GM12878 (cell line): ENCODE measurements around the gene KANK4. TPM values are rescaled to one million over a fixed set of nuclear protein-coding genes. Genes with fewer than 3 reads are reported as not detected.

ENCODE experiments used
- ATAC-seq: fragments of 200-7000 bp; cut with Tn5 transposase; 3 replicates; pipeline ENCODE4 v1.9.1; 2020; ENCODE audit warnings: mild to moderate bottlenecking, moderate library complexity
- BruUV-seq: library from RNA; stranded (reverse); fragments of 400-500 nt; replicated peaks from 2 replicates; lab custom pipeline; 2021; lab: Mats Ljungman, UMichigan
- CTCF ChIA-PET: fragments of 300-600 bp; sonication (Branson Sonifier 250); formaldehyde crosslinking; extraction: SDS; loops from one replicate; lab custom pipeline; 2021; ENCODE audit warnings: inconsistent platforms; lab: Yijun Ruan, JAX
- POLR2A ChIA-PET: fragments of 350-600 bp; formaldehyde crosslinking; extraction: SDS; loops from one replicate; lab custom pipeline; 2021; ENCODE audit warnings: inconsistent platforms; lab: Charles Lee
- RAD21 ChIA-PET: fragments of 300-600 bp; sonication (Branson Sonifier 250); formaldehyde crosslinking; loops from one replicate; lab custom pipeline; 2023; ENCODE audit warnings: antibody characterized with exemption; ENCODE audit not compliant: unreplicated experiment; lab: Charles Lee
- SMC1A ChIA-PET: fragments of 300-600 bp; sonication (Branson Sonifier 250); formaldehyde crosslinking; loops from one replicate; lab custom pipeline; 2023; ENCODE audit not compliant: unreplicated experiment, uncharacterized antibody; lab: Charles Lee
- DNase-seq: peaks from one replicate; pipeline ENCODE4 v3.0.0-alpha.2; 2011; ENCODE audit warnings: low read depth, low spot score
- FAIRE-seq: peaks from 3 replicates; lab custom pipeline; 2011; peaks lifted over from hg19 to GRCh38; lab: Jason Lieb, UNC
- H2AFZ ChIP-seq: 2 replicates; pipeline ENCODE4 v1.6.0; 2011; ENCODE audit warnings: low read depth, low read length, control low read depth; ENCODE audit not compliant: control insufficient read depth
- H3K27ac ChIP-seq: 2 replicates; pipeline ENCODE4 v1.5.1; 2011; ENCODE audit warnings: control low read depth; ENCODE audit not compliant: control insufficient read depth, insufficient read depth
- H3K27me3 ChIP-seq, 2 experiments: replicated peaks in 1 of 2; 2 replicates each; pipeline versions ENCODE4 v1.6.0 to v1.6.1; 2011; ENCODE audit warnings: low read length in 1 of 2; ENCODE audit not compliant: control insufficient read depth in 2 of 2, insufficient read depth in 2 of 2
- H3K36me3 ChIP-seq, 2 experiments: 2 replicates each; pipeline ENCODE4 v1.5.1; 2011; ENCODE audit warnings: low read length in 1 of 2; ENCODE audit not compliant: control insufficient read depth in 2 of 2, insufficient read depth in 2 of 2
- H3K4me1 ChIP-seq: 2 replicates; pipeline ENCODE4 v1.6.1; 2011; ENCODE audit warnings: mild to moderate bottlenecking, low read length, moderate library complexity, mixed read lengths; ENCODE audit not compliant: control insufficient read depth, insufficient read depth
- H3K4me2 ChIP-seq: 2 replicates; pipeline ENCODE4 v1.6.0; 2011; ENCODE audit warnings: control low read depth; ENCODE audit not compliant: control insufficient read depth, insufficient read depth
- H3K4me3 ChIP-seq: fragments of 200-600 bp; sonication (generic); 2 replicates; pipeline ENCODE4 v1.5.1; 2016
- H3K79me2 ChIP-seq: 2 replicates; pipeline ENCODE4 v1.6.0; 2011; ENCODE audit warnings: low read length; ENCODE audit not compliant: control insufficient read depth, insufficient read depth
- H3K9ac ChIP-seq: 2 replicates; pipeline ENCODE4 v1.8.0; 2011; ENCODE audit warnings: low read length, control low read depth, mixed read lengths; ENCODE audit not compliant: control insufficient read depth, insufficient read depth
- H3K9me3 ChIP-seq: replicated peaks from 3 replicates; pipeline ENCODE4 v1.5.1; 2011; ENCODE audit warnings: mild to moderate bottlenecking, low read length; ENCODE audit not compliant: control insufficient read depth, insufficient read depth
- H4K20me1 ChIP-seq: 2 replicates; pipeline ENCODE4 v1.6.0; 2011; ENCODE audit not compliant: control insufficient read depth, insufficient read depth
- CBX3 ChIP-seq: fragments of 200-600 bp; sonication (generic); IDR thresholded peaks from 2 replicates; pipeline ENCODE4 v1.6.1; 2016; ENCODE audit warnings: low read depth, borderline replicate concordance
- GABPA ChIP-seq: IDR thresholded peaks from 2 replicates; pipeline ENCODE4 v1.6.1; 2014; ENCODE audit warnings: antibody characterized with exemption, low read depth, mild to moderate bottlenecking, inconsistent platforms
- HCFC1 ChIP-seq: fragments of 150-350 bp; IDR thresholded peaks from 2 replicates; pipeline ENCODE4 v1.6.1; 2014; ENCODE audit warnings: low read length
- NFXL1 ChIP-seq: fragments of 450-650 bp; IDR thresholded peaks from 2 replicates; pipeline ENCODE4 v1.6.1; 2017; ENCODE audit warnings: antibody characterized with exemption, mild to moderate bottlenecking, borderline replicate concordance
- POLR2AphosphoS5 ChIP-seq: IDR thresholded peaks from 2 replicates; pipeline ENCODE4 v1.6.1; 2011; ENCODE audit warnings: mild to moderate bottlenecking, low read length, inconsistent platforms
- RCOR1 ChIP-seq: conservative IDR thresholded peaks from 2 replicates; pipeline ENCODE4 v1.6.1; 2012; ENCODE audit warnings: low read depth, low read length, improper control_type of control experiment
- SREBF1 ChIP-seq: IDR thresholded peaks from 2 replicates; pipeline ENCODE4 v1.6.1; 2012; ENCODE audit warnings: mild to moderate bottlenecking, low read length
- SUZ12 ChIP-seq: fragments of 200-600 bp; sonication (generic); IDR thresholded peaks from one replicate; pipeline ENCODE4 v1.6.1; 2018; ENCODE audit warnings: antibody characterized with exemption, mild to moderate bottlenecking; ENCODE audit not compliant: unreplicated experiment
- WGBS: methylation state at CpG from one replicate; pipeline ENCODE4 v1.1.6; 2016; ENCODE audit warnings: low lambda C conversion rate; ENCODE audit not compliant: insufficient replicate concordance, insufficient coverage; ENCODE audit errors: missing lambda C conversion rate; 5-methylcytosine and 5-hydroxymethylcytosine counted together
- in situ Hi-C: fragments of 300-500 bp; cut with MboI; formaldehyde crosslinking; loops from 9 replicates; pipeline ENCODE4 v1.14.3; 2018; ENCODE audit warnings: mixed read lengths
- intact Hi-C: fragments of 100-400 bp; cut with micrococcal nuclease; formaldehyde crosslinking; loops from one replicate; pipeline ENCODE4 v1.14.2; 2022; ENCODE audit not compliant: unreplicated experiment
- polyA plus RNA-seq, 11 experiments: library from polyadenylated mRNA; depleted of rRNA in 4 of 11; unstranded in 6 of 11; stranded (reverse) in 5 of 11; fragments of >200 nt; fragmentation: Nextera tagmentation in 4 of 11; fragmentation: Illumina TruSeq in 1 of 11; extraction: Ambion mirVana in 4 of 11; extraction: Trizol in 1 of 11; gene quantifications; 1 replicate in 1 of 11; 2 replicates in 10 of 11; pipeline versions ENCODE4 v1.2.1 to v1.2.3, GENCODE V29; 2011 to 2016; ENCODE audit warnings: inconsistent platforms in 2 of 11, missing spikeins in 2 of 11, low read depth in 1 of 11
- total RNA-seq, 4 experiments: library from RNA; depleted of rRNA in 3 of 4; stranded (reverse); fragments of >200 nt in 3 of 4; fragmentation: Illumina TruSeq in 1 of 4; extraction: Trizol in 1 of 4; gene quantifications; 2 replicates each; pipeline versions ENCODE4 v1.2.1 to v1.2.3, GENCODE V29; 2013 to 2021
- TF ChIP-seq, protein P1 (sequence below): IDR thresholded peaks from 2 replicates; pipeline ENCODE4 v1.6.1; 2011; ENCODE audit warnings: borderline replicate concordance, low read depth, mild to moderate bottlenecking, moderate library complexity, low read length; ENCODE audit not compliant: insufficient read depth, poor library complexity, severe bottlenecking
- TF ChIP-seq, protein P2 (sequence below): fragments of 450-650 bp; formaldehyde crosslinking; IDR thresholded peaks from 2 replicates; pipeline ENCODE4 v1.4.0; 2020; ENCODE audit warnings: mild to moderate bottlenecking, moderate library complexity
- TF ChIP-seq, protein P3 (sequence below): fragments of 150-350 bp; IDR thresholded peaks from 2 replicates; pipeline ENCODE4 v1.6.1; 2016; ENCODE audit warnings: low read depth, low read length
- TF ChIP-seq, protein P4 (sequence below): IDR thresholded peaks from 2 replicates; pipeline ENCODE4 v1.6.1; 2012; ENCODE audit warnings: low read depth, low read length, improper control_type of control experiment
- TF ChIP-seq, protein P5 (sequence below): fragments of 150-350 bp; IDR thresholded peaks from 2 replicates; pipeline ENCODE4 v1.6.1; 2014; ENCODE audit warnings: mild to moderate bottlenecking, low read depth, low read length

The KANK4 gene
- total and polyA plus RNA-seq, 10 of the 15 experiments (the other 5 are each of a cell fraction or from before 2014, with no cell fraction given): not detected

DNA sequence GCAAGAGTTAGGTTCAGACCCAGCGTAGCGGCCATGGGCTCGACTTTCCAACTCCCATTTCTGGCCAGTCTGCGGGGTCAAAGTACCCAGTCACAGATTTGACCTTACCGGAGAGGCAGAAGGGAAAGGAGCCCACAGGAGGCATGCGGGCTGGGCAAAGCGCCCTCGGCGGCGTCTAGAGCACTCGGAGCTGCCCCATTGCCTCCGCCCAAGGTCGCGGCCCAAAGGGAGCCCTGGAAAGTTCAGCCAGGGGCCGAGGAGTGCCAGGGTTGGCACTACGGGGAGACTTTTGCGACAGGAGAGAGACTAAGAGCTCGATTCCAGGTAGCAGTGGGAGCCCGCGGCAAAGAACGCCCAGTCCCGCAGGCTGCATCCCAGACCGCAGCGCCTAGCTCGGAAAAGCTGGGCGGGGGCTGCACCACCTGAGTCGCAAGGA lies 896 bp downstream of the KANK4 start:
- RAD21 ChIA-PET: no interaction called here
- in situ Hi-C loops: no loop called here
- Histone ChIP-seq H3K4me2 (no peak overlapping the region), H3K79me2 (no peaks in the 10 kb centered on the region), H2AFZ (no peak overlapping the region)
- DNase-seq (no peak), FAIRE-seq (no peak)
- no TSS peak for BruUV-seq
- WGBS: 58% methylated on average over 25 of the region's 27 CpGs
- TF ChIP-seq, protein P1, sequence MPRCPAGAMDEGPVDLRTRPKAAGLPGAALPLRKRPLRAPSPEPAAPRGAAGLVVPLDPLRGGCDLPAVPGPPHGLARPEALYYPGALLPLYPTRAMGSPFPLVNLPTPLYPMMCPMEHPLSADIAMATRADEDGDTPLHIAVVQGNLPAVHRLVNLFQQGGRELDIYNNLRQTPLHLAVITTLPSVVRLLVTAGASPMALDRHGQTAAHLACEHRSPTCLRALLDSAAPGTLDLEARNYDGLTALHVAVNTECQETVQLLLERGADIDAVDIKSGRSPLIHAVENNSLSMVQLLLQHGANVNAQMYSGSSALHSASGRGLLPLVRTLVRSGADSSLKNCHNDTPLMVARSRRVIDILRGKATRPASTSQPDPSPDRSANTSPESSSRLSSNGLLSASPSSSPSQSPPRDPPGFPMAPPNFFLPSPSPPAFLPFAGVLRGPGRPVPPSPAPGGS: no peak
- TF ChIP-seq HCFC1: no peak
- TF ChIP-seq GABPA: no peak
- TF ChIP-seq, protein P2, sequence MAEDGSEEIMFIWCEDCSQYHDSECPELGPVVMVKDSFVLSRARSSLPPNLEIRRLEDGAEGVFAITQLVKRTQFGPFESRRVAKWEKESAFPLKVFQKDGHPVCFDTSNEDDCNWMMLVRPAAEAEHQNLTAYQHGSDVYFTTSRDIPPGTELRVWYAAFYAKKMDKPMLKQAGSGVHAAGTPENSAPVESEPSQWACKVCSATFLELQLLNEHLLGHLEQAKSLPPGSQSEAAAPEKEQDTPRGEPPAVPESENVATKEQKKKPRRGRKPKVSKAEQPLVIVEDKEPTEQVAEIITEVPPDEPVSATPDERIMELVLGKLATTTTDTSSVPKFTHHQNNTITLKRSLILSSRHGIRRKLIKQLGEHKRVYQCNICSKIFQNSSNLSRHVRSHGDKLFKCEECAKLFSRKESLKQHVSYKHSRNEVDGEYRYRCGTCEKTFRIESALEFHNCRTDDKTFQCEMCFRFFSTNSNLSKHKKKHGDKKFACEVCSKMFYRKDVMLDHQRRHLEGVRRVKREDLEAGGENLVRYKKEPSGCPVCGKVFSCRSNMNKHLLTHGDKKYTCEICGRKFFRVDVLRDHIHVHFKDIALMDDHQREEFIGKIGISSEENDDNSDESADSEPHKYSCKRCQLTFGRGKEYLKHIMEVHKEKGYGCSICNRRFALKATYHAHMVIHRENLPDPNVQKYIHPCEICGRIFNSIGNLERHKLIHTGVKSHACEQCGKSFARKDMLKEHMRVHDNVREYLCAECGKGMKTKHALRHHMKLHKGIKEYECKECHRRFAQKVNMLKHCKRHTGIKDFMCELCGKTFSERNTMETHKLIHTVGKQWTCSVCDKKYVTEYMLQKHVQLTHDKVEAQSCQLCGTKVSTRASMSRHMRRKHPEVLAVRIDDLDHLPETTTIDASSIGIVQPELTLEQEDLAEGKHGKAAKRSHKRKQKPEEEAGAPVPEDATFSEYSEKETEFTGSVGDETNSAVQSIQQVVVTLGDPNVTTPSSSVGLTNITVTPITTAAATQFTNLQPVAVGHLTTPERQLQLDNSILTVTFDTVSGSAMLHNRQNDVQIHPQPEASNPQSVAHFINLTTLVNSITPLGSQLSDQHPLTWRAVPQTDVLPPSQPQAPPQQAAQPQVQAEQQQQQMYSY (CRISPR knock-in tag): no peak
- TF ChIP-seq, protein P3, sequence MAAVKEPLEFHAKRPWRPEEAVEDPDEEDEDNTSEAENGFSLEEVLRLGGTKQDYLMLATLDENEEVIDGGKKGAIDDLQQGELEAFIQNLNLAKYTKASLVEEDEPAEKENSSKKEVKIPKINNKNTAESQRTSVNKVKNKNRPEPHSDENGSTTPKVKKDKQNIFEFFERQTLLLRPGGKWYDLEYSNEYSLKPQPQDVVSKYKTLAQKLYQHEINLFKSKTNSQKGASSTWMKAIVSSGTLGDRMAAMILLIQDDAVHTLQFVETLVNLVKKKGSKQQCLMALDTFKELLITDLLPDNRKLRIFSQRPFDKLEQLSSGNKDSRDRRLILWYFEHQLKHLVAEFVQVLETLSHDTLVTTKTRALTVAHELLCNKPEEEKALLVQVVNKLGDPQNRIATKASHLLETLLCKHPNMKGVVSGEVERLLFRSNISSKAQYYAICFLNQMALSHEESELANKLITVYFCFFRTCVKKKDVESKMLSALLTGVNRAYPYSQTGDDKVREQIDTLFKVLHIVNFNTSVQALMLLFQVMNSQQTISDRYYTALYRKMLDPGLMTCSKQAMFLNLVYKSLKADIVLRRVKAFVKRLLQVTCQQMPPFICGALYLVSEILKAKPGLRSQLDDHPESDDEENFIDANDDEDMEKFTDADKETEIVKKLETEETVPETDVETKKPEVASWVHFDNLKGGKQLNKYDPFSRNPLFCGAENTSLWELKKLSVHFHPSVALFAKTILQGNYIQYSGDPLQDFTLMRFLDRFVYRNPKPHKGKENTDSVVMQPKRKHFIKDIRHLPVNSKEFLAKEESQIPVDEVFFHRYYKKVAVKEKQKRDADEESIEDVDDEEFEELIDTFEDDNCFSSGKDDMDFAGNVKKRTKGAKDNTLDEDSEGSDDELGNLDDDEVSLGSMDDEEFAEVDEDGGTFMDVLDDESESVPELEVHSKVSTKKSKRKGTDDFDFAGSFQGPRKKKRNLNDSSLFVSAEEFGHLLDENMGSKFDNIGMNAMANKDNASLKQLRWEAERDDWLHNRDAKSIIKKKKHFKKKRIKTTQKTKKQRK: no peak
- TF ChIP-seq NFXL1: no peak
- TF ChIP-seq CBX3: no peak
- TF ChIP-seq SUZ12: no peak
- no peak for TF ChIP-seq SREBF1
- TF ChIP-seq, protein P4, sequence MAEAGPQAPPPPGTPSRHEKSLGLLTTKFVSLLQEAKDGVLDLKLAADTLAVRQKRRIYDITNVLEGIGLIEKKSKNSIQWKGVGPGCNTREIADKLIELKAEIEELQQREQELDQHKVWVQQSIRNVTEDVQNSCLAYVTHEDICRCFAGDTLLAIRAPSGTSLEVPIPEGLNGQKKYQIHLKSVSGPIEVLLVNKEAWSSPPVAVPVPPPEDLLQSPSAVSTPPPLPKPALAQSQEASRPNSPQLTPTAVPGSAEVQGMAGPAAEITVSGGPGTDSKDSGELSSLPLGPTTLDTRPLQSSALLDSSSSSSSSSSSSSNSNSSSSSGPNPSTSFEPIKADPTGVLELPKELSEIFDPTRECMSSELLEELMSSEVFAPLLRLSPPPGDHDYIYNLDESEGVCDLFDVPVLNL: no peak
- no peak for TF ChIP-seq POLR2AphosphoS5
- no peak for TF ChIP-seq RCOR1
- TF ChIP-seq, protein P5, sequence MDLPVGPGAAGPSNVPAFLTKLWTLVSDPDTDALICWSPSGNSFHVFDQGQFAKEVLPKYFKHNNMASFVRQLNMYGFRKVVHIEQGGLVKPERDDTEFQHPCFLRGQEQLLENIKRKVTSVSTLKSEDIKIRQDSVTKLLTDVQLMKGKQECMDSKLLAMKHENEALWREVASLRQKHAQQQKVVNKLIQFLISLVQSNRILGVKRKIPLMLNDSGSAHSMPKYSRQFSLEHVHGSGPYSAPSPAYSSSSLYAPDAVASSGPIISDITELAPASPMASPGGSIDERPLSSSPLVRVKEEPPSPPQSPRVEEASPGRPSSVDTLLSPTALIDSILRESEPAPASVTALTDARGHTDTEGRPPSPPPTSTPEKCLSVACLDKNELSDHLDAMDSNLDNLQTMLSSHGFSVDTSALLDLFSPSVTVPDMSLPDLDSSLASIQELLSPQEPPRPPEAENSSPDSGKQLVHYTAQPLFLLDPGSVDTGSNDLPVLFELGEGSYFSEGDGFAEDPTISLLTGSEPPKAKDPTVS: no peak
- TF ChIP-seq, all 136 proteins: peak for 0
- intact Hi-C loops: no loop called here
- H3K4me1 ChIP-seq: no peaks in the 10 kb centered on the region
- H3K27ac ChIP-seq: no peak overlapping the region
- ATAC-seq: no peak
- H4K20me1 ChIP-seq: no peaks in the 10 kb centered on the region
- no peaks in the 10 kb centered on the region for H3K36me3 ChIP-seq
- no peak overlapping the region for H3K9ac ChIP-seq
- no peak overlapping the region for H3K4me3 ChIP-seq
- POLR2A ChIA-PET: no interaction called here
- H3K9me3 ChIP-seq: no peaks in the 10 kb centered on the region
- SMC1A ChIA-PET: no interaction called here
- CTCF ChIA-PET: no interaction called here
- H3K27me3 ChIP-seq: no peaks in the 10 kb centered on the region; a peak in 2 of 4 replicates
